ENCODE measurements around the gene GNAQ. TPM values are rescaled to one million over a fixed set of nuclear protein-coding genes. Genes with fewer than 3 reads are reported as not detected.

GNAQ gene
- total and polyA plus RNA-seq, 3 donors from 2014 or later, result 23.5 to 42.9 (median 39.4) TPM

GRCh38 chr9:77935974-77936373 lies 95.6 kb downstream of the GNAQ start:
- Histone ChIP-seq H3K4me1 (no peaks in the 10 kb centered on the region), H3K9me3 (no peaks in the 10 kb centered on the region), H3K27ac (no peak overlapping the region), H3K36me3 (ENCODE audit: low read depth, missing control alignments) (no peaks in the 10 kb centered on the region), H3K27me3 (no peaks in the 10 kb centered on the region), H3K4me3 (no peak overlapping the region)
- intact Hi-C loops (cut with DNase I; ENCODE audit: low total_unique reads), result no loop called here
- DNase-seq, result no peak
- WGBS, 2 donors, result 49 to 85% methylated on average over 3 of the region's 3 CpGs
- no peak for TF ChIP-seq CTCF (IDR thresholded peaks at IDR 0.05)
- no peak for TF ChIP-seq POLR2A (IDR thresholded peaks at IDR 0.05)

- Histone ChIP-seq H3K9me3 (no peaks in the 10 kb centered on the region), H3K27me3 (no peaks in the 10 kb centered on the region), H3K4me1 (no peaks in the 10 kb centered on the region), H3K36me3 (ENCODE audit: low read depth, missing control alignments) (no peaks in the 10 kb centered on the region), H3K27ac (no peak overlapping the region), H3K4me3 (no peak overlapping the region)
- no peak for TF ChIP-seq POLR2A (IDR thresholded peaks at IDR 0.05)
- TF ChIP-seq CTCF (IDR thresholded peaks at IDR 0.05), result no peak
- intact Hi-C loops (cut with DNase I; ENCODE audit: low total_unique reads), result no loop called here
- no peak for DNase-seq
- 84 to 90% methylated on average over 3 of the region's 3 CpGs for WGBS, 2 donors
Observed at GRCh38 chr9:77935211-77935610, 96.4 kb downstream of the GNAQ start.

GRCh38 chr9:77933976-77934375 lies 97.6 kb downstream of the GNAQ start:
- H3K27ac ChIP-seq, result no peak overlapping the region
- TF ChIP-seq POLR2A (IDR thresholded peaks at IDR 0.05), result no peak
- no peak for TF ChIP-seq CTCF (IDR thresholded peaks at IDR 0.05)
- no peaks in the 10 kb centered on the region for H3K27me3 ChIP-seq
- no peak overlapping the region for H3K4me3 ChIP-seq
- H3K9me3 ChIP-seq, result no peaks in the 10 kb centered on the region
- no peaks in the 10 kb centered on the region for H3K36me3 ChIP-seq (ENCODE audit: low read depth, missing control alignments)
- intact Hi-C loops (cut with DNase I; ENCODE audit: low total_unique reads), result no loop called here
- H3K4me1 ChIP-seq, result no peaks in the 10 kb centered on the region
- DNase-seq, result no peak
- WGBS, 2 donors, result 85 to 90% methylated on average over 8 of the region's 8 CpGs

- Histone ChIP-seq H3K36me3 (ENCODE audit: low read depth, missing control alignments) (no peaks in the 10 kb centered on the region), H3K4me1 (no peaks in the 10 kb centered on the region), H3K27ac (no peak overlapping the region), H3K4me3 (no peak overlapping the region), H3K9me3 (no peaks in the 10 kb centered on the region), H3K27me3 (no peaks in the 10 kb centered on the region)
- WGBS, 2 donors, result 86 to 88% methylated on average over 7 of the region's 7 CpGs
- DNase-seq, result no peak
- TF ChIP-seq POLR2A (IDR thresholded peaks at IDR 0.05) (no peak), CTCF (IDR thresholded peaks at IDR 0.05) (no peak)
- intact Hi-C loops (cut with DNase I; ENCODE audit: low total_unique reads), result no loop called here
Observed at GRCh38 chr9:77933019-77933418, 98.6 kb downstream of the GNAQ start.

DNA sequence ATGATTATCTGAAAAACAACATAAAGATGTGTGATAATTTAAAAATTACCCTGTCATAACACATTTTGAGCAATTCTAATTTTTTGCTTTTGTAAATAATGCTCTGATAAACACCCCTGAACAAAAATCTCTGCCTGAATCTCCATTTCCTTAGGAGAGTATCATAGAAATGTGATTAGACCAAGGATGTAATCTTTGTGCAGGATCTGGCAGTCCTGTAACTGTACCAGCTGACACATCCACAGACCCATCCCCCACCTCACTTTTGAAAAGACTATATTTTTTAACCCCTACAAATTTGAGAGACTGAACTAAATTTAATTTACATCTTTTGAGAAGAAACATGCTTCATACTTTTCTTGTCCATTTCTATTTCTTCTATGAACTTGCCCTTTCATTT lies 101.7 kb downstream of the GNAQ start:
- no peaks in the 10 kb centered on the region for H3K27me3 ChIP-seq
- no peak for DNase-seq
- no peaks in the 10 kb centered on the region for H3K9me3 ChIP-seq
- TF ChIP-seq POLR2A (IDR thresholded peaks at IDR 0.05) (no peak), CTCF (IDR thresholded peaks at IDR 0.05) (no peak)
- no peaks in the 10 kb centered on the region for H3K36me3 ChIP-seq (ENCODE audit: low read depth, missing control alignments)
- H3K27ac ChIP-seq, result no peak overlapping the region
- H3K4me3 ChIP-seq, result no peak overlapping the region
- no peaks in the 10 kb centered on the region for H3K4me1 ChIP-seq
- intact Hi-C loops (cut with DNase I; ENCODE audit: low total_unique reads), result no loop called here

Data from testis (tissue), 3 donors.